Aorta (tissue), 5 donors: Measurements from ENCODE around the gene SIGLEC12. TPM values are rescaled to one million over a fixed set of nuclear protein-coding genes. Genes with fewer than 3 reads are reported as not detected.
"Not testable (repeated sequence)": the region's sequence is repeated elsewhere in the genome, so short reads cannot be mapped to it uniquely, and the experiment has no call there.

ENCODE experiments used
- ATAC-seq: fragments of 200-7000 bp; cut with Tn5 transposase; one replicate; pipeline ENCODE4 v1.9.1; 2022; ENCODE audit warnings: moderate library complexity; ENCODE audit not compliant: low FRiP score
- DNase-seq, 2 donors: peaks; one replicate each; pipeline ENCODE4 v3.0.0-alpha.2; 2020
- H3K27ac ChIP-seq, 2 donors: one replicate each; pipeline ENCODE4 v1.5.1; 2013; ENCODE audit warnings: low read length in 2 of 2, mild to moderate bottlenecking in 2 of 2, moderate library complexity in 2 of 2, control low read depth in 1 of 2, inconsistent platforms in 1 of 2, low read depth in 1 of 2
- H3K27me3 ChIP-seq, 2 donors: one replicate each; pipeline ENCODE4 v1.6.1; 2013; ENCODE audit warnings: control low read depth in 1 of 2, low read length in 1 of 2, mild to moderate bottlenecking in 1 of 2, moderate library complexity in 1 of 2; ENCODE audit not compliant: insufficient read depth in 2 of 2, control insufficient read depth in 1 of 2
- H3K36me3 ChIP-seq, 2 donors: one replicate each; pipeline ENCODE4 v1.6.1; 2013; ENCODE audit warnings: control low read depth in 1 of 2, low read length in 1 of 2, mild to moderate bottlenecking in 1 of 2; ENCODE audit not compliant: insufficient read depth in 2 of 2, control insufficient read depth in 1 of 2
- H3K4me1 ChIP-seq, 2 donors: one replicate each; pipeline ENCODE4 v1.6.1; 2013; ENCODE audit warnings: low read length in 2 of 2, control low read depth in 1 of 2, mild to moderate bottlenecking in 1 of 2, moderate library complexity in 1 of 2; ENCODE audit not compliant: insufficient read depth in 2 of 2, control insufficient read depth in 1 of 2
- H3K4me3 ChIP-seq, 2 donors: one replicate each; pipeline ENCODE4 v1.5.1; 2013; ENCODE audit warnings: low read length in 2 of 2, control low read depth in 1 of 2, mild to moderate bottlenecking in 1 of 2
- H3K9me3 ChIP-seq: one replicate; pipeline ENCODE4 v1.6.1; 2013; ENCODE audit warnings: mild to moderate bottlenecking, low read length; ENCODE audit not compliant: control insufficient read depth
- WGBS, 2 donors: extraction: QIAGEN DNeasy Blood & Tissue Kit; methylation state at CpG; one replicate each; pipeline ENCODE4 v1.1.7; 2013; 5-methylcytosine and 5-hydroxymethylcytosine counted together
- intact Hi-C, 2 donors: fragments of 100-400 bp; cut with DNase I; formaldehyde crosslinking; loops; one replicate each; pipeline versions ENCODE4 v1.14.2 to v1.15.0; 2022
- polyA plus RNA-seq, 2 donors: library from polyadenylated mRNA; stranded (reverse); fragments of 200-250 nt; gene quantifications; one replicate each; pipeline ENCODE4 v1.2.3, GENCODE V29; 2013
- total RNA-seq, 2 donors: library from RNA; stranded (reverse); fragmentation: NEBNext Ultra II Directional; extraction: Animal tissue kit (Norgen Biotek cat#: 25700); gene quantifications; one replicate each; pipeline ENCODE4 v1.2.1, GENCODE V29; 2021
- donor health status: healthy with polysubstance abuse.
- donor health status: Bipolar disorder and iron deficiency.
- donor health status: DM: no; HTN: no; CAD: no.
- donor health status: DM: no; HTN: no; CAD: no.
- donor health status: DM: yes; HTN: yes; CAD: no.

SIGLEC12 gene
- total and polyA plus RNA-seq, 4 donors, result 0.75 to 2.0 TPM; not detected in 2

GRCh38 chr19:51509823-51510660 is 8.4 kb upstream of the SIGLEC12 start:
- no peak for ATAC-seq
- intact Hi-C loops, result no loop called here
- Histone ChIP-seq H3K27ac (no peak overlapping the region), H3K4me3 (no peak overlapping the region), H3K4me1 (no peaks in the 10 kb centered on the region), H3K27me3 (no peaks in the 10 kb centered on the region), H3K9me3 (no peaks in the 10 kb centered on the region), H3K36me3 (no peaks in the 10 kb centered on the region)
- 44 to 47% methylated on average over 7 of the region's 7 CpGs for WGBS, 2 donors
- DNase-seq, result no peak

GRCh38 chr19:51508059-51508733 is 6.6 kb upstream of the SIGLEC12 start:
- no peak for DNase-seq
- Histone ChIP-seq H3K4me1 (no peaks in the 10 kb centered on the region), H3K4me3 (no peak overlapping the region), H3K27ac (no peak overlapping the region), H3K9me3 (no peaks in the 10 kb centered on the region), H3K36me3 (no peaks in the 10 kb centered on the region), H3K27me3 (no peaks in the 10 kb centered on the region)
- WGBS, 2 donors, result 47 to 53% methylated on average over 3 of the region's 3 CpGs
- no peak for ATAC-seq
- intact Hi-C loops, result no loop called here

- Histone ChIP-seq H3K4me3 (no peak overlapping the region), H3K36me3 (no peaks in the 10 kb centered on the region), H3K27ac (no peak overlapping the region), H3K27me3 (no peaks in the 10 kb centered on the region), H3K4me1 (no peaks in the 10 kb centered on the region), H3K9me3 (no peaks in the 10 kb centered on the region)
- intact Hi-C loops, result no loop called here
- WGBS, 2 donors, result 61 to 62% methylated on average over 6 of the region's 6 CpGs
- no peak for ATAC-seq
- DNase-seq, result no peak
Measured at GRCh38 chr19:51507640-51508058, 6.0 kb upstream of the SIGLEC12 start.

GRCh38 chr19:51507192-51507591 is 5.6 kb upstream of the SIGLEC12 start:
- intact Hi-C loops, result no loop called here
- no peaks in the 10 kb centered on the region for H3K4me1 ChIP-seq
- no peaks in the 10 kb centered on the region for H3K36me3 ChIP-seq
- H3K4me3 ChIP-seq, result no peak overlapping the region
- DNase-seq, result no peak
- 46 to 51% methylated on average over 3 of the region's 3 CpGs for WGBS, 2 donors
- ATAC-seq, result no peak
- H3K9me3 ChIP-seq, result no peaks in the 10 kb centered on the region
- no peaks in the 10 kb centered on the region for H3K27me3 ChIP-seq
- H3K27ac ChIP-seq, result no peak overlapping the region

- no peak overlapping the region for H3K27ac ChIP-seq
Measured at GRCh38 chr19:51505904-51506303, 4.3 kb upstream of the SIGLEC12 start.

GRCh38 chr19:51503896-51504295 is 2.3 kb upstream of the SIGLEC12 start:
- ATAC-seq, result no peak
- Histone ChIP-seq H3K9me3 (no peaks in the 10 kb centered on the region), H3K36me3 (no peaks in the 10 kb centered on the region), H3K27ac (no peak overlapping the region), H3K4me3 (no peak overlapping the region), H3K4me1 (no peaks in the 10 kb centered on the region), H3K27me3 (no peaks in the 10 kb centered on the region)
- DNase-seq, result no peak
- intact Hi-C loops, result no loop called here
- 47 to 49% methylated on average over 3 of the region's 3 CpGs for WGBS, 2 donors

More at GRCh38 chr19:51505904-51506303, 4.3 kb upstream of the SIGLEC12 start:
- Histone ChIP-seq H3K36me3 (no peaks in the 10 kb centered on the region), H3K9me3 (no peaks in the 10 kb centered on the region), H3K4me3 (no peak overlapping the region), H3K27me3 (no peaks in the 10 kb centered on the region), H3K4me1 (no peaks in the 10 kb centered on the region)
- 29 to 31% methylated on average over 3 of the region's 3 CpGs for WGBS, 2 donors
- DNase-seq, result no peak
- ATAC-seq, result no peak
- intact Hi-C loops, result no loop called here

GRCh38 chr19:51503286-51503817 is 1.8 kb upstream of the SIGLEC12 start:
- Histone ChIP-seq H3K9me3 (no peaks in the 10 kb centered on the region), H3K27me3 (no peaks in the 10 kb centered on the region), H3K27ac (no peak overlapping the region), H3K4me1 (no peaks in the 10 kb centered on the region), H3K4me3 (no peak overlapping the region), H3K36me3 (no peaks in the 10 kb centered on the region)
- DNase-seq (no peak), ATAC-seq (no peak)
- intact Hi-C loops, result no loop called here
- WGBS, 2 donors, result 76 to 78% methylated on average over 5 of the region's 5 CpGs

GRCh38 chr19:51500931-51501330 is 669 bp downstream of the SIGLEC12 start:
- H3K27me3 ChIP-seq, intact Hi-C loops, H3K9me3 ChIP-seq, H3K36me3 ChIP-seq, H3K27ac ChIP-seq, H3K4me3 ChIP-seq, DNase-seq, H3K4me1 ChIP-seq, ATAC-seq: not testable (repeated sequence)
- WGBS, 2 donors, result 29 to 61% methylated on average over 4 to 8 of the region's 8 CpGs
